COLO668 (cell line): ENCODE measurements around the gene PLCL1.
A peak's percentile ranks its signal among the peaks of the same experiment; 100 is the strongest.

Experiments used
- DNase-seq: peaks from one replicate; lab custom pipeline; 2025; ENCODE audit not compliant: unreplicated experiment; lab: John Stamatoyannopoulos, UW

The PLCL1 gene

GRCh38 chr2:198102120-198102519 is 297.7 kb downstream of the PLCL1 start:
- no peak for DNase-seq

- no peak for DNase-seq
These were observed 298.5 kb downstream of the PLCL1 start for GRCh38 chr2:198102856-198103255.

- DNase-seq = no peak
These were observed 302.4 kb downstream of the PLCL1 start for GRCh38 chr2:198106621-198107385.

GRCh38 chr2:198113316-198113715 is 308.9 kb downstream of the PLCL1 start:
- no peak for DNase-seq

- DNase-seq = no peak
These were observed 309.7 kb downstream of the PLCL1 start for GRCh38 chr2:198114064-198114463.

GRCh38 chr2:198115201-198115600 is 310.8 kb downstream of the PLCL1 start:
- DNase-seq = no peak

- DNase-seq = no peak
These were observed 312.4 kb downstream of the PLCL1 start for GRCh38 chr2:198116756-198117155.

- DNase-seq = no peak
These were observed 313.1 kb downstream of the PLCL1 start for GRCh38 chr2:198117406-198118041.

GRCh38 chr2:198127627-198128026 is 323.2 kb downstream of the PLCL1 start:
- peak; percentile 39 for DNase-seq

GRCh38 chr2:198129609-198130008 is 325.2 kb downstream of the PLCL1 start:
- no peak for DNase-seq

- DNase-seq = no peak
These were observed 330.0 kb downstream of the PLCL1 start for GRCh38 chr2:198134293-198134955.

GRCh38 chr2:198135481-198135934 is 331.1 kb downstream of the PLCL1 start:
- no peak for DNase-seq

- no peak for DNase-seq
These were observed 331.7 kb downstream of the PLCL1 start for GRCh38 chr2:198136142-198136541.

- DNase-seq = no peak
These were observed 333.3 kb downstream of the PLCL1 start for GRCh38 chr2:198137733-198138132.

GRCh38 chr2:198141726-198142125 is 337.3 kb downstream of the PLCL1 start:
- no peak for DNase-seq

GRCh38 chr2:198143156-198143555 is 338.8 kb downstream of the PLCL1 start:
- DNase-seq = no peak

- DNase-seq = no peak
These were observed 339.4 kb downstream of the PLCL1 start for GRCh38 chr2:198143793-198144192.

GRCh38 chr2:198144660-198145059 is 340.3 kb downstream of the PLCL1 start:
- DNase-seq = no peak

- no peak for DNase-seq
These were observed 342.1 kb downstream of the PLCL1 start for GRCh38 chr2:198146346-198146940.

- no peak for DNase-seq
These were observed 352.9 kb downstream of the PLCL1 start for GRCh38 chr2:198157314-198157713.

- no peak for DNase-seq
These were observed 356.8 kb downstream of the PLCL1 start for GRCh38 chr2:198161151-198161550.

- no peak for DNase-seq
These were observed 357.9 kb downstream of the PLCL1 start for GRCh38 chr2:198162276-198162675.
